RWPE2 (cell line): ENCODE results near the gene ACVR1C.

Experiments used
- ATAC-seq: fragments of 200-7000 bp; cut with Tn5 transposase; 3 replicates; pipeline ENCODE4 v1.9.1; 2021; ENCODE audit warnings: low read depth
- DNase-seq: peaks from one replicate; pipeline ENCODE4 v3.0.0-alpha.2; 2020; ENCODE audit warnings: low spot score
- H3K27ac ChIP-seq: fragments of 450-650 bp; 2 replicates; pipeline ENCODE4 v1.5.1; 2017; ENCODE audit warnings: mild to moderate bottlenecking; ENCODE audit not compliant: poor library complexity, severe bottlenecking
- H3K27me3 ChIP-seq: fragments of 250-450 bp; sonication (Bioruptor Pico); 2 replicates; pipeline ENCODE4 v1.5.1; 2021; ENCODE audit warnings: mild to moderate bottlenecking, moderate library complexity; ENCODE audit not compliant: insufficient read depth, poor library complexity, severe bottlenecking
- H3K36me3 ChIP-seq: fragments of 250-450 bp; sonication (Bioruptor Pico); 2 replicates; pipeline ENCODE4 v1.5.1; 2020; ENCODE audit warnings: low read depth, mild to moderate bottlenecking, moderate library complexity
- H3K4me1 ChIP-seq: fragments of 250-450 bp; sonication (Bioruptor Pico); 2 replicates; pipeline ENCODE4 v1.5.1; 2021; ENCODE audit warnings: mild to moderate bottlenecking, moderate library complexity; ENCODE audit not compliant: insufficient read depth, poor library complexity, severe bottlenecking
- H3K4me3 ChIP-seq: fragments of 250-450 bp; sonication (Bioruptor Pico); 2 replicates; pipeline ENCODE4 v1.5.1; 2021; ENCODE audit warnings: mild to moderate bottlenecking, moderate library complexity; ENCODE audit not compliant: severe bottlenecking
- H3K9me3 ChIP-seq: fragments of 250-450 bp; sonication (Bioruptor Pico); 2 replicates; pipeline ENCODE4 v1.5.1; 2021; ENCODE audit warnings: mild to moderate bottlenecking, moderate library complexity; ENCODE audit not compliant: severe bottlenecking
- CTCF ChIP-seq: fragments of 450-650 bp; IDR thresholded peaks from one replicate; pipeline ENCODE4 v1.5.1; 2017; ENCODE audit warnings: mild to moderate bottlenecking, moderate library complexity; ENCODE audit not compliant: poor library complexity, severe bottlenecking

Gene ACVR1C

GRCh38 chr2:157625296-157625695, 3.4 kb downstream of the ACVR1C start:
- H3K4me3 ChIP-seq: no peak overlapping the region
- no peak overlapping the region for H3K27ac ChIP-seq
- no peaks in the 10 kb centered on the region for H3K9me3 ChIP-seq
- ATAC-seq: no peak
- no peak for TF ChIP-seq CTCF
- H3K27me3 ChIP-seq: peaks cover 24% of the 10 kb centered on the region
- DNase-seq: no peak
- no peaks in the 10 kb centered on the region for H3K36me3 ChIP-seq
- no peaks in the 10 kb centered on the region for H3K4me1 ChIP-seq

- Histone ChIP-seq H3K4me3 (no peak overlapping the region), H3K4me1 (no peaks in the 10 kb centered on the region), H3K9me3 (no peaks in the 10 kb centered on the region), H3K27me3 (peaks cover 10% of the 10 kb centered on the region), H3K27ac (no peak overlapping the region), H3K36me3 (no peaks in the 10 kb centered on the region)
- ATAC-seq (no peak), DNase-seq (no peak)
- no peak for TF ChIP-seq CTCF
These were observed 7.7 kb downstream of the ACVR1C start for GRCh38 chr2:157620956-157621355.

- H3K9me3 ChIP-seq: no peaks in the 10 kb centered on the region
- no peak overlapping the region for H3K4me3 ChIP-seq
- DNase-seq (no peak), ATAC-seq (no peak)
- H3K4me1 ChIP-seq: no peaks in the 10 kb centered on the region
- no peak for TF ChIP-seq CTCF
- H3K36me3 ChIP-seq: no peaks in the 10 kb centered on the region
- H3K27ac ChIP-seq: no peak overlapping the region
- H3K27me3 ChIP-seq: peaks cover 12% of the 10 kb centered on the region
These were observed 16.9 kb downstream of the ACVR1C start for GRCh38 chr2:157611726-157612125.

- ATAC-seq: no peak
These were observed 17.6 kb downstream of the ACVR1C start for GRCh38 chr2:157611110-157611509.

More at GRCh38 chr2:157611110-157611509, 17.6 kb downstream of the ACVR1C start:
- no peaks in the 10 kb centered on the region for H3K4me1 ChIP-seq
- TF ChIP-seq CTCF: no peak
- H3K9me3 ChIP-seq: no peaks in the 10 kb centered on the region
- H3K4me3 ChIP-seq: no peak overlapping the region
- no peak for DNase-seq
- no peak overlapping the region for H3K27ac ChIP-seq
- H3K27me3 ChIP-seq: peaks cover 12% of the 10 kb centered on the region
- no peaks in the 10 kb centered on the region for H3K36me3 ChIP-seq
